GM21825 (cell line): Measurements from ENCODE around the gene KRT76.
"Not testable (repeated sequence)": the region's sequence is repeated elsewhere in the genome, so short reads cannot be mapped to it uniquely, and the experiment has no call there.

Source experiments
- ATAC-seq: cut with Tn5 transposase; IDR thresholded peaks from one replicate; pipeline ENCODE4 v1.9.1; 2021; ENCODE audit warnings: mild to moderate bottlenecking, moderate library complexity; ENCODE audit not compliant: unreplicated experiment

The KRT76 gene

DNA sequence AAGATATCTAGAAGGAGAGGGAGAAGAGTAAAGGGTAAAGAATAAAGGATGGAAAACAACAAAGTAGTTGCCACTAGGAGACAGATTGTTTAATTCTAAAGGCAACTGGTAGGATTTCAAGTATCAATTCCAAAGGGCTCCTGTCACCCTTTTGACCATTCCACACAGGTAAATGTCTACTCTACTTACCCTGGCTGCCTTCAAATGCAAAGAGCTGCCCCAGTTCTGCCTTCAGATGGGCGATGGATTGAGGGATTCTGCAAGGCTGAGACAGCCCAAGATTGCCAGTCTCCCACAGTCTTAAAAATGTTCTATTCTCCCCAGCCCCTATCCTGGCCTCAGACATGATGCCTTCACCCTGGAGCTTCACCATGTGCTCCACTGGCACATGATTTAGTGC, 11.4 kb downstream of the KRT76 start:
- no peak for ATAC-seq

DNA sequence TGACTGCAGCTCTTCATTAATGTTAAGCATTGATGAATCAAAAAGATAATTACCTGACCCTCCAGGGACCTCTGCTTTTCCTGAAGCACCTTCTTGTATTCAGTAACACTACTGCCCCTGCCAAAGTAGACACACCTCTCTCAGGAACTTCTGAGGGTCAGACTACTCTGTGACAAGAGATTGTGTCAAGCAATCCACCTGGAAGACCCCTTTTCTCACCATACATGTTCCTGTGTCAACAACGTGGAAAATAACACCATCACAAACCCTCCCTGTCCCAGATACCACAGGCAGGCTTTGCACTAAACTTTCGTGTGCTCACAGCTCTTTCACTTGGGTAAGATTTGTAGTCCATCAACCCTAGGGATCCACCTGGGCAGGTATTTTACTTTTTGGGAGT, 13.2 kb downstream of the KRT76 start:
- ATAC-seq = no peak

DNA sequence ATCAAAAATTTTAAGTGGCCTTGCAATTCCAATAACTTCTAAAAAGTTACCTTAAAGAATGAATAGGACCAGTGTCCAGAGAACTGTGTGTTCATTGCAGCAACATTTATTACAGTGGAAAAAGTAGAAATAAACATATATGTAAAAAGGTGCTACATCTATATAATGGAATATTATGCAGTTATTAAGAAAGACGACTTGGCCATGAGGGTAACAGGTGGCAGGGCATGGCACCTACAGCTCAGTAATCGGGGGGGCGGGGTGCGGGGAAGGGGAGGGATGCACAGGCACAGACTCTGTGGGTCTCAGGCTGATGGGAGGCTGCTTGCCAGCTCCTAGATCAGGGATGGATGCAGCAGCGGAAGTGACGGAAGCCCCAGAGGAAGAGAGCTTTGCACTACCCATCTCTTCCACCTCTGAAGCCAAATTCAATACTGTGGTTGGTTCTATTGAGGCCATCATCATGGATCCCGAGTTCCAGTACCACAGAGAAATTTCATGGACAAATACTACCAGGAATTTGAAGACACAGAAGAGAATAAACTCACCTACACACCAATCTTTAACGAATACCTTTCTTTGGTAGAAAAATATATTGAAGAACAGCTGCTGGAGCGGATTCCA, 14.0 kb downstream of the KRT76 start:
- no peak for ATAC-seq

DNA sequence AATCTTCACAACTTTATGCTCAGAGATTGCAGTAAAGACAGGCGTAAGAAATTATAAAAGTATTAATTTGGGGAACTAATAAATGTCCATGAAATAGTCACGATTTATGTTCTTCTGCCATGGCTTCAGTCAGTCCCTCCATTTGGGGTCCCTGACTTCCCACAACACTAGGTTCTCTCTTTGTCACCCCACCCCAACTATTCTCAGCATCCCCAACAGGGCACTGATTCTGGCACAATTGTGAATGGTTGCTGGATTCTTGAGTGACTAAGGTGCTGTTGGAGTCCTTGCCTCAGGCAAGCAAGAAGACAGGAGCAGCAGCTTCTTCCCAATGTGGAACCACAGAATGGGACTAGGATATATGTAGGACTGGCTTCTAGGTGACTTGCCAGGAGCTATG, 15.3 kb downstream of the KRT76 start:
- ATAC-seq = no peak

DNA sequence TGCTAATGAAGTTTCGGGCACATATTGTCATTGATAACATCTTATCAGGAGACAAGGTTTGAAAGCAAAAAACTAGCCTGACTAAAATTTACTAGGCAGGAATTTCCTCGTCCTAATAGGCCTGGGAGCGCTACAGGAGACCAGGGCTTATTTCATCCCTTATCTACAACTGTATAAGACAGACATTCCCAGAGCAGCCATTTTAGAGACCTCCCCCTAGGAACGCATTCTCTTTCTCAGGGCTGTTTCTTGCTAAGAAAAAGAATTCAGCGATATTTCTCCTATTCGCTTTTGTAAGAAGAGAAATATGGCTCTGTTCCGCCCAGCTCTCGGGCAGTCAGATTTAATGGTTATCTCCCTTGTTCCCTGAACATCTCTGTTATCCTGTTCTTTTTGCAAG, 15.9 kb downstream of the KRT76 start:
- not testable (repeated sequence) for ATAC-seq

DNA sequence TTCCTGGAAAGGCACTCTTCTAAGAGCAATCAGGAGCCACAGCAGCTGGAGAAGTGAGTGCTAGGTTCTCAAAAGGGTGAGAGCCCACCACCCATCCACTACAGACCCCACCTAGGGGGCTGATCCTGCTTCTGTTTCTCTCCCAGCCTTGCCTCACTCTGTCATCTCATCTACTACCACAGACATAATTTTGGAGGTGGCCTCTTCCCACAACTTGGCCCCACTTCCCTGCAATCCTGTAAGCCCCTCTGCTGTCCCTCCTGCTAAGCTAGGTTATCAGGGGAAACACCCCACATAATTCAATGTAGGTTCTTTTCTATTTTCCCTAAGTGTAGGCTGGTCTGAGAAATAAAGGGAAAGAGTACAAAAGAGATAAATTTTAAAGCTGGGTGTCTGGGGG, 16.5 kb downstream of the KRT76 start:
- ATAC-seq = no peak

DNA sequence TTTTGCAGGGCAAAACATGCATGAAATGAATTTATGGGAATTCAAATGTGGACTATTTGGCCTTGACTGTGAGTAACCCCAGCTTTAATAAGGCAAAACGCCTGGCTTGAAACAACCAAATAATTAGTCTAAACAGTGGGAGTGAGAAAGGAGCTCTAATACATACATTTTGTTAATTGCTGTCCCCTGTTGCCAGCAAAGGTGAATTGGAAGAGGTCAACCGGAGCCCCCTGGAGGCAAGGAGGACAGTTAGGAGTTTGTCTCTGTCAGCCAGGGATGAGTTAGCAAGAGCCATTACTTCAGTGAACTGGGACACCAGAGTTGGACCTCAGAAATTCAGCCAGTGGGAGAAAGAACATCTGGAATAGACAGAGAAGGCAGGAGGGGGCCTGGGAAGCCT, 17.4 kb downstream of the KRT76 start:
- no peak for ATAC-seq

DNA sequence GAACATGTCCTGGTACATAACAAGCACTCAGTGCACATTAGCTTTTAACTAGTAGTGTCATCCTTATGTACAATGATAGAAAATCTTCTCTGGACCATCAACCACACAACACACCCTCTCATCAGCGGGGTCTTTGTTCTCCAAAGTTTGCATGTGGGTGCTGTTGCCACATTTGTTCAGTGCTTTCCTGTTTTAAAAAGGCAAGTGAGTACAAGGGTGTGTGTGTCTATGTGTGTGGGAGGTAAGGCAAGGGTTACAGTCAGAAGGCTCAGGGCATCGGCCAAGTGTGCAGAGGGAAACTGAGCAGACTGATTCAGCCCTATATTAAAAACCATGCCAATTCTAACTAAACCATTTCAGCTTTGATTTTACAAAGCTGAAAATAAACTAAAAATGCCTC, 17.9 kb downstream of the KRT76 start:
- no peak for ATAC-seq

DNA sequence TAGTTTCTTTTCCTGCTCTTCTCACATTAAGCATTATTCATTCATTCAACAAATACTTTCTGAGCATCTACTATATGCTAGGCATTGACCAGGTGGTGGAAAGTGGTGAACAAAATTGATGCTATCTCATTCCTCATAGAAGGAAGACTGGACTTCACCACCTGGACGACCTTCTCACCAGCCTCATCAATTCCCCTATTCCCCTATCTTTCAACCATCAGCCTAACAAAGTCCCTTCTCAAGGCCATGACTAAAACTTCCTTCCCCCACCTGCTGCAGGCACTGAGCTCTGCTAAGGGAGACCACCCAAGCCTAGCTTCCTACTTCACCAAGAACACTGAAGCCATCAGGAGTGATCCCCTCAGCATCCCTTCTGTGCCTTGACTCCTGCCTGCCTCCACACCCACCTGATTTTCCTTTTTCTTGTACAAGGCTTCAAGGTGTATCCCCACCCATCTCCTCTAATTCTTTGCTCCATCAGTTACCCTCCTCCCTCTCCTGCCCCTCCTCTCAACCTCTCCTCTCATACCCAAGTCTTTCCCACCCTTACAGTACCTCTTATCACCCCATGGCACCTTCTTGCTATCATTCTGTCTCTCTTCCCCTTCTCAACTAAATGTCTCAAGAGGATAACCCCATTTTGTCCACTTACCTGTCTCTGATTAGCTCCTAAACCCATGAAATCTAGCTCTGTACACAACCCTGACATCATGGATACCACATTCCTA, 19.5 kb downstream of the KRT76 start:
- no peak for ATAC-seq

DNA sequence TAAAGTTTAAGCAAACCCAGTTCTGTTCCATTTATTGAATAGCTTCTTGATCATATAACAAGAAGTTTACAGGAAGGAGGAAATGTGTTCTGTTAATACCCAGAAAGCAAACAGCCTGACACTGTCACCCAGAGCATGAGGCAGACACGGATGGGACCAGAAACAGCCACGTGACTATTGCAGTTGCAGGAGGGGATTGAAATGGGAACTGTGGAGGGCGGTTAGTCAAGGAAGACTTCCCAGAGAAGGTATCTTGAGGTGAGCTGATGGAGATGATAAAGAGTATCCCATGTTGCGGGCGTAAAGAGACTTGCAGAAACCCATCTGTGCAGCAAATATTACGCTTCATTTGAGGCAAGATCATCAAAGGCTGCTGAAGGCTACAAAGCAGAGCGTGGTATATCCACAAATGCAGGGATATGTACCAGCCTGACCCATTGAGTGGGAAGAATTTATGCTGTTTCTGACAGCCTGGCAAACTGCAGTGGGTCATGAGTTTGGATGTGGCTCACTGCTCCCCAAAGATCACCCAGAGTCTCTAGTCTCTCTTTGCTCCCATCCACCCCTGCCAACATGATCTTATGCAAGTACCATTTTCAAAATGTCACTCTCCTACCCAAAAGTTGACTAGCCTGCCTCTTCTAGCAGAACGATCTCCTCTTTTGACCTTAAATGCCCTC, 20.7 kb downstream of the KRT76 start:
- ATAC-seq = no peak

DNA sequence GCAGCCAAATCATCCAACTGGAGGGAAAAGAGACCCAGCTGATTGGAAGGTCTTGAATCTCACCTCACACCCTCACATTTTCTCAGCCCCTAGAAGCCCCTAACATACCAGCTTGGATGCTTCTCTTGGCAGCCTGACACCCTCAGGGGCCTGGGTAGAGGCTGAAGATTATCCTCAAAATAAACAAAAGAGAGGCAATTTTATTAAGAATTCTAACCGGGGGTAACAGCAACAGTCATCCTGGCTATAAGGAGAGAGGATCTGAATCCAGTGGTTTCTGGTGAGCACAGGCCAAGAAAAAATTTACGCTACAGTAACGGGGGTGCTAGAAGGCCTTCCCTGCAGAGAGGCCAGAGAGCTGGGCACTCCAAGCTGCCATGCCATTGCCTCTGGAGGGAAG, 21.6 kb downstream of the KRT76 start:
- no peak for ATAC-seq

DNA sequence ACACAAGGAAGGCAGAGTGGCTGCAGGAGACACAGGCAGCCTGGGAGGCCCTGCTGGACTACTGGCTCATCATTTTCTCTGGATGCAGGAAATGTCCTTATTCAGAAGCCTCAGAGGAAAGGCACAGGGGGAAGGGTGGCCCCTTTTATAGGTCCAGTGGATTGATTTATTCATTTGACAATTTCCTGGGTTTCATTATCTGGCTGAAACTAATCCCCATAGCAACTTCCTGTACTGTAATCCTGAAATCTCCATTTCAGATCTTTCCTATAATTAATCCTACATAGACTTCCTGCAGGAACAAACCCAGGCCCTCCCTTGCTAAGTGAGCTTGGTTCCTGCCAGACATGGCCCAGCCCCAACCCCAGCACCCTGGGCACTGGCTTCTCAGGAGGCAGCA, 23.0 kb downstream of the KRT76 start:
- ATAC-seq = no peak

DNA sequence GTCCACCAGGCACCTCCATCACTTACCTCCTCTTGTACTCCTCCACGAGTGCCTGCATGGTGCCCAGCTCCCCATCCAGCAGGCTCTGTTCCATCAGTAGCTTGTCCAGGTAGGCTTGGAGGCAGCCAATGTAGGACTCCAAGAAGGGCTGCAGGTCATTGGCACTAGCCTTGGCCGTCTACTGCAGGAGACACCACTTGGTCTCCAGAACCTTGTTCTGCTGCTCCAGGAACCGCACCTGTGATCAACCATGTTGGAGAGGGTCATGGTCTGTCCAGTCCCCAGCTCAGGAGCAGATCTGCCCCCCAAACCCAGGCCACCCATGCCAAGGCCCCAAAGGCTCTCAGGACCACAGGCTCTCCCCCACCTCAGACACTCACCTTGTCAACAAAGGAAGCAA, 23.9 kb downstream of the KRT76 start:
- no peak for ATAC-seq

DNA sequence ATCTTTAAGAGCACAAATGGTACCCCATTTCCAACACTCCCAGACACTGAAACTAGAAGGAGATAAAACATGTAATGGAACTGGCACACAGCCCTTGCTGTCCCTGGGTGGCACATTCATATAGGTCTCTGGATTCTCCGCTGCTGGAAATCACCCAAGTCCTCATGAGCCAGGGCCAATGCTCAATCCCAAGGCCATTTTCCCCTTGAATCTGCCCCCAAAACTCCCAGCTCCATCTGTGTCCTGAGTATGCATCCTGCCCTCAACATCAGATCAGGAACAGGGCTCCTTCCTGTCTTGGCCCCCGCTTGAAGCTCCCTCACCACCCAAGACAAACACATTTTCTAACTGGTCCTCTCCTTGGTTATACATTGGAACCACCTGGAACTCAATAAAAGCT, 24.6 kb downstream of the KRT76 start:
- no peak for ATAC-seq

DNA sequence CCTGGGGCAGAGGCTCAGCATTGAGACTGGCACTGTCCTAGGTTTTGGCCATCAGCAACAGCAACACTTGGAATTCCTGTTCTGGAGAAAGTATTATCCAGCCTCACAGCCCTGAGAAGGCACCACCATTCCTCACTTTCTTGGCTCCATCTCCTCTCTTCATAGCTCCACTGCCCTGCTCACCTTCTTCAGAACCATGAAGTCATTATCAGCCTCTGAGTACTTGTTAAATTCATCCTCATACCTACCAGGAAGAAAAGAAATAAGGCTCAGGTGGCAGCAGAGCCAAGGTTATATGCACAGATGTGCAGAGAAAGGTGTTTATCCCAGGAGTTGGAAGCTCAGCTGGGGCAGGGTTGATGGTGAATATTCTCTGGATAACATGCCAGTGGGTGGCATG, 25.4 kb downstream of the KRT76 start:
- ATAC-seq = no peak

DNA sequence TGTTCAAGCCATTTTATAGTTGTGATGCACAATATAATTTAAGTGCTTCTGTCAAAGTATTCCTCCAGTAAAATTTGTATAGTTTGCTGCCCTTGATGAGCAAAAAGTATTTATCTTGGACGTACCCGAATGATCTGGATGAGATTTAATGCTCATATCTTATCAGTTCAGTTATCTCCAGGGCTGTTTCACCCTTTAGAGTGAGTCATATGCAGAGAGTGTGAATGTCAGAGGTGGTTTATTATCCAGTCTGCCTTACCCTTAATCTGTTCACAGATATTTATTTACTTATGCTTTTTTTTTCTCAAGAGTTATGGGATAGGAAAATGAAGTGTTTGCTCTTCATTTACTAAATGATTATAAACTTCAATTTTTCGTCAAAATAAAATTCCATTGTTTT, 26.6 kb downstream of the KRT76 start:
- ATAC-seq = not testable (repeated sequence)

DNA sequence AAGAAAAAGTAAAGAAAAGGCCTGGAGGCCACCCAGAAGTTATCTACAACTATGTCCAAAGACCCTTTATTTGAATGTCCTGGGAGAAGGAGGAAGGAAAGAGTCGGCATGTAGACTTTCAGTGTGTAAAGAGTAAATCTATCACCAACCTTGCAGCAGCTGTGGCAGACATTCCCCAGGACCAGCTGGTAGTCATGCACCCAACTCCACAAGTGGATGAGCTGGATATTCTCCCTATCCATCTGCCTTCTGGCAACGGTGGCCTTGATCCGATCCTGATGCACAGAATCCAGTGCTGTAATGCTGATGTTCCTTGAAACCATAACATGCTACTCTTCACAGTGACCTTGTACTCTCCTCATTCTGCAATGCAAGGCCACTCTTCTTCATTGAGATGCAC, 27.3 kb downstream of the KRT76 start:
- no peak for ATAC-seq

DNA sequence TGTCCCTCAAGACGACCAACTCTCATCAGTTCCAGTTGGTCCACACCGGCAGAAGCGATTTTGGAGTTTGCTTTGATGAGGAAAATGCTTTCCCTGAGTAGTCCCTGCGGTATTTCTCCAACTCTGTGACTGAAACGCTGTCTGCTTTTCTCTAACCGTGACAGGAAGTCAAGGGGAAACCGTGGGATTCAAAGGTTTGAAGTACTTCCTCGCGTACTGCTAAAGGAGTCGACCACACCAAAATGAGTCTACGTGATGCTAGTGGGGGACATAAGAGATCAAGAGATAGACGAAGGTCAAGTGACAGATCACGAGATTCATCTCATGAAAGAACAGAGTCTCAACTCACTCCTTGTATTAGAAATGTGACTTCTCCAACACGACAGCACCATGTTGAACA, 28.6 kb downstream of the KRT76 start:
- ATAC-seq = no peak

DNA sequence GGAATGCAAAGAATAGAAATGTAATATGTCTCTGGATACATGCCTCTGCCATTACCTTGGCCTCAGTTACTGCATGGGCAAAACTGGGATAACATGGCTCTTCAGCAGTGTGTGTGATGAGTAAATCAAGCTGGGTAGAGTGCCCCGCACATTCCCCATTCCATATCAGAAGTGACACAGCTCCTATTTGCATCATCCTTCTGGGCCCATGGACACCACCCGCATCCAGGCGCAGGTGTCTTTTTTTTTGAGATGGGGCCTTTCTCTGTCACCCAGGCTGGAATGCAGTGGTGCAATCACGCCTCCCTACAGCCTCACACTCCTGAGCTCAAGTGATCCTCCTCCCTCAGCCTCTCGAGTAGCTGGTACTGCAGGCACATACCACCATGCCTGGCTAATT, 31.6 kb downstream of the KRT76 start:
- no peak for ATAC-seq

DNA sequence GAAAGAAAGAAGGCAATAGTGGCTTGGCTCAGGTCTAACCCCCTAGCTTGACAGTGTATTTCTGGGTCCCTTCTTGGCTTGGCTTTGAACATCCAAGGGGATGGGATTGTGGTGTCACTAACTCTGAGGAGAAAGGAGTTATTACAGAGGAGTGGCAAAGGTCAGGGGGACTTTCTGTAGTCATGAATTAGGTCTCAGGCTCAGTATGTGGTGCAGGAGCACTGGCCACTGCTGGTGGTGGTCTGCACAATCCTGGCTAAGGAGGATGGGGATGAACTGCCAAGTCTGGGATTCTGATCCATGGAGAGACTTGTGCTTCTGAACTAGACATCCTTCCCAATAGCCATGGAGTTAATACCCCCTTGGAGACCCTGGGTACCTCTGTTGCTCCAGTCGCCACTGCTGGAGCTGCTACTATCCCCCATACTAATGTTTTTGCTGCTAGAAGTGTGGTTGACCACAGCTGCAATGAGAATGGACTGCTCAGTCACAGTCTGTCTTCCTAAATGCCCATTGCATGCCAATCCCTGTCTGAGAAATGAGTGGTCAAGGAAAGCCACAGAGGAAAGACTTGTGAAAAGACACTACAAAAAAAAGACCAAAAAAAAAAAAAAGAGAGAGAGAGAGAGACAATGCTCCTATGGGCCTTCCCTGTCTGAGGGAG, 32.5 kb downstream of the KRT76 start:
- ATAC-seq = no peak

DNA sequence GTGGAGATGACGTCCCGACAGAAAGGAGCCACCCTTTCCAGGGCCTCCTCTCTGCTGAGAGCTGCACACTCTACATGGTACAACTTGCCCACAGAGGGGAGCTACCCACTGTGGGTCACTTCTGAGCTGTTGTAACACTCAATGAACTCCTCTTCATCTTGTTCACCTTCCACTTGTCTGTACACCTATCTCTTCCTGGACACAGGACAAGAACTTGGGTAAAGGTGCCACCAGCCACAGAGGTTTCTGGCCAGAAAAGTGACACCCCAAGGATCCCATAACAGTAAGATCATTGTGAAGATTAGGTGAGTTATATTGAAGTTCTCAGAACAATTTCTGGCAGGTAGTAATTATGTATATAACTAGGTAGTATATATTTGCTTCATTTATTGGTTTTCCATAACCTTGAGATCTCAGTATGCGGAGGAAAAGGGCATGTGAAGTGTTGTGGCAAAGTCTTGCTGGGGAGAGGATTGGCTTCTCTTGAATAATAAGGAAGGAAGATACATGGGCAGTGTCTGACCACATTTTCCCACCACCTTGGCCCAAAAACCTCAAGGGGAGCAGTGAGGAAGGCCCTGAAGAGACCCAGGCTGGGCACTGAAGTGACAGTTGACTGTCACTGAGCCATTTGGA, 34.2 kb downstream of the KRT76 start:
- no peak for ATAC-seq
